Activated T-cell treated with anti-CD3 and anti-CD28 coated beads, Interleukin-2, amount 50 U/mL, for 48 hours (primary cell): ENCODE results near the gene NAT16.

Source experiments
- DNase-seq, 2 experiments: peaks; one replicate each; pipeline ENCODE4 v3.0.0-alpha.2; 2020

Gene NAT16

DNA sequence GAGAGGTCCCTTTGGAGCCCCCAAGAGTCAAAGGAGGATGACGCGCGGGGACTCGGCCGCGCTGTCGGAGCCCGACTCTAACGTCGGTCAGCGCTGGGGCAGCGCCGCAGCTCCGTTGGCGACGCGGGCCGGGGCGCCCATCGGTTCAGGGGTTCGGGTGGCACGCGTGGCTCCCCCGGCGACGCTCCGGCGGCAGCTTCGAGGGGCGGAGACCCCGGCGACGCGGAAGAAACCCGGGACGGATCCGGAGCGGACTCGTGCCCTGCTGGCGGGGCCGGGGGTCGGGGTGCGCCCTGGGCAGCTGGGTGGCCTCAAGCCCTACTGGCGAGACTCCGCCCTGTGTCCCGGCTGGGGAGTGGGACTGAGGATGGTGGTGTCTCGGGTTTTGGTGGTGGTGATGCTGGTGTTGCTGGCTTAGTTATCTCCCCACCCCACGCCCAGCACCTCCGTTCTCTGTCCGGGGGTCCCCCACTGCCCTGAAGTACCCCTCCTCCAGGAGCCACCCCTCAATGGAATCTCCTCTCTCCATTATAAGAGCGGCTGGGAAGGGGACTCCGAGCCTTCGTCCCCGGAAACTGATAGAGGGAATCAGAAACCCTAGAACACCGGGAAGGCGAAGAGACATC, at the start of gene NAT16:
Gene NAT16, minus strand, starts transcription at position 164 of the 626 bp plus-strand sequence. CDS start 5,486 bp downstream, outside the sequence.
- DNase-seq: no peak

DNA sequence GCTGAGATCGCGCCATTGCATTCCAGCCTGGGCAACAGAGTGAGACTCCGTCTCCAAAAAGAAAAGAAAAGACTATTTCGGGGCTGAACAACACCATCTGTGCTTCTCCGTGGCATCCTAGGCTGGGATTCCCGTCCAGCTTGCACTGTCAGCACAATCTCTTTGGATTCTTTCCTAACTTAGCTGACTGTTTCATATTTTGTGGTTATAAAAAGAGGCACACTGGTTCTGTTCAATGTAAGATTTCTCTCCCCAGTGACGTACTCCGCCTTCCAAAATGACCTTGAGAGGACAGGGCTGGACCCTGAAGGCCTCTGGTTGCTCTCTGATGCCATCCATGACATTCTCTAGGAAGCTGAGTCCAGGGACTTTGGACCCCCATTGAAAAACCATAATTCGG, 46.6 kb upstream of the NAT16 start:
- no peak for DNase-seq

DNA sequence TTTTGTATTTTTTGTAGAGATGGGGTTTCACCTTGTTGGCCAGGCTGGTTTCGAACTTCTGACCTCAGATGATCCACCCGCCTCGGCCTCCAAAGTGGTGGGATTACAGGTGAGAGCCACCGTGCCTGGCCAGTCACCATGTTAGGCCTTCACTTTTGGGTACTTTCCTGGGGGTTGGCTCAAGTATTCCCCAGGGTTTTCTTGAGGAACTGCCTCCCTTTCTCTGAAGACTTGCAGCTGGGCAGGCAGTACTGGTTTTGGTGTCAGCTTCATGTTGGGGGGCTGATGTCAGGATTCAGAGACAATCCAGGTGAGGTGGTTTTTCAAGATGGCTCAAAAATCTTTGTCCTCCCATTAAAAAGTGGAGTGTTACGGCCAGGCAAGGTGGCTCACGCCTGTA, 45.6 kb upstream of the NAT16 start:
- no peak for DNase-seq

DNA sequence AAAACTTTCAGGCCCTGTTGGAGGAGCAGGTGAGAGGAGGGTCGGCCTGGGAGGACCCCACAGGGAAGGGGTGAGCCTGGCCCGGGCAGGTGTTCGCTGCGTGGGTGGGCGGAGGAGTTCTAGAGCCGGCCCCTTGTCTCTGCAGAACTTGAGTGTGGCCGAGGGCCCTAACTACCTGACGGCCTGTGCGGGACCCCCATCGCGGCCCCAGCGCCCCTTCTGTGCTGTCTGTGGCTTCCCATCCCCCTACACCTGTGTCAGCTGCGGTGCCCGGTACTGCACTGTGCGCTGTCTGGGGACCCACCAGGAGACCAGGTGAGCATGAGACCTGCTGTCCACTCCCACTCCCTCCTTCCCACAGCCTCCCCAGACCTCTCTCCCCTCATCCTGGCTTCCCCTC, 43.4 kb upstream of the NAT16 start:
- DNase-seq: no peak

DNA sequence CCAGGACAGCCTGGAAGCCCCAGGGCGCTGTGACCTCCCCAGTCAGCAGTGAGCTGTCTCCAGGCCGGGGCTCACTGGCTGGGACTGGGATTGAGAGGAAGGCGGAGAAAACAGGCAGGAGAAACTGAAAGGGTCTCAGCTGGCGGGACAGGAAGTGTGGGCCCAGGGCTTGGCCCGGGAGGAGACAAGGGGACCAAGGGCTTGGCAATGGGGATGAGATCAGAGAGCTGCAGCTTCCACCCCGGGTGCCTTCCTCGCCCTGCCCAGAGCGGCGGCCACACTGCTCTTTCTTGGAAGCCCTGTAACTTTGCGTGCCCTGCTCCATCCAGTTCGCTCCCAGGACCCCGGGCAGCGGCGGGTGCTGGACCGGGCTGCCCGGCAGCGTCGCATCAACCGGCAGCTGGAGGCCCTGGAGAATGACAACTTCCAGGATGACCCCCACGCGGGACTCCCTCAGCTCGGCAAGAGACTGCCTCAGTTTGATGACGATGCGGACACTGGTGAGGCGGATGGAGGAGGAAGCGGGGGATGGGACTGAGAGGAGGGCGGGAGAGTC, 42.3 kb upstream of the NAT16 start:
- no peak for DNase-seq

DNA sequence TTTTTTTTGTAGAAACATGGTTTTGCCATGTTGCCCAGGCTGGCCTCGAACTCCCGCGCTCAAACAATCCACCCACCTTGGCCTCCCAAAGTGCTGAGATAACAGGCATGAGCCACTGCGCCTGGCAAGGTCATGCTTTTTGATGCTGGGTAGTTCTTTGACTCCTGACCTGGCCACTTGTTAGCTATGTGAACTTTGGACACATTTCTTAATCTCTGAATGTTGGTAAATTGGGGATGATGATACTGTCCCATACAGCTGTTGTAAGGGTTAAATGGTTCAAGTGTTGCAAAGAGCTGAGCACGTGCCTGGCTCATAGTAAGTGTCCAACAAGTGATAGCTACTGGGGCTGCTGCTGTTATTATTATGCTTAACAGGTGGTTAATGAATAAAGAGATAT, 40.2 kb upstream of the NAT16 start:
- no peak for DNase-seq

DNA sequence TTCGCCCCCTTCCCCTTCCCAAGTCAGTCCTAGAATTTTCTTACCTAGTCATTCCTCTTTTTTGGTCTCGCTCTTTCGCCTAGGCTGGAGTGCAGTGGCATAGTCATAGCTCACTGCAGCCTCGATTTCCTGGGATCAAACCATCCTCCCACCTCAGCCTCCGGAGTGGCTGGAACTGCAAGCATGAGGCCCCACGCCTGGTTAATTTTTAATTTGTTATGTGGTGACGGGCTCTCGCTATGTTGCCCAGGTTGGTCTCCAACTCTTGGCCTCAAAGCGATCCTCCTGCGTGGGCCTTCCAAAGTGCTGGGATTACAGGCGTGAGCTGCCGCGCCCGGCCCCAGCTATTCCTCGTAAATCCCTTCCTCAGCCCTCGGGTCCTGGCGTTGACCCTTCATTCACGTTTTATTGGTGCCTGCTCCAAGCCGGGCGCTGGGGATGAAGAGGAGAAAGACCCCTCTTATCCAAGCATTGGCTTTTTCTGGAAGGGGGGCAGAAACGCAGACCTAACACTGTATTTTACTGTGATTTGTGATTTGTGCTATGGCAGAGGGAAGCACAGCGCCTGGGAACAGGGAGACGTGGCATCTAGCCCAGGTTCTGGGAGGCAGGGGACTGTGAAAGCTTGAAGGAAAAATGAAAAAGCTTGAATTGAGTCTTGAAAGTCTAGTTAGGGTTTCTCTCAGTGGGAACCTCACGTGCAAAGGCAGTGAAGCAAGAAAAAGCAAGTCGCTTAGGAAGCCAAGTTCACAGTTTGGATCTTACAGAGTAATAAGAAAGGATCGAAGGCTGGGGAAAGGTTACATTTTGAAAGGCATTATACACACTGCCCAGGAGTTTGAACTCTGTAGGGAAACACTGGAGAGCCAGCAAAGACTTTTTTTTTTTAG, 38.4 kb upstream of the NAT16 start:
- no peak for DNase-seq

DNA sequence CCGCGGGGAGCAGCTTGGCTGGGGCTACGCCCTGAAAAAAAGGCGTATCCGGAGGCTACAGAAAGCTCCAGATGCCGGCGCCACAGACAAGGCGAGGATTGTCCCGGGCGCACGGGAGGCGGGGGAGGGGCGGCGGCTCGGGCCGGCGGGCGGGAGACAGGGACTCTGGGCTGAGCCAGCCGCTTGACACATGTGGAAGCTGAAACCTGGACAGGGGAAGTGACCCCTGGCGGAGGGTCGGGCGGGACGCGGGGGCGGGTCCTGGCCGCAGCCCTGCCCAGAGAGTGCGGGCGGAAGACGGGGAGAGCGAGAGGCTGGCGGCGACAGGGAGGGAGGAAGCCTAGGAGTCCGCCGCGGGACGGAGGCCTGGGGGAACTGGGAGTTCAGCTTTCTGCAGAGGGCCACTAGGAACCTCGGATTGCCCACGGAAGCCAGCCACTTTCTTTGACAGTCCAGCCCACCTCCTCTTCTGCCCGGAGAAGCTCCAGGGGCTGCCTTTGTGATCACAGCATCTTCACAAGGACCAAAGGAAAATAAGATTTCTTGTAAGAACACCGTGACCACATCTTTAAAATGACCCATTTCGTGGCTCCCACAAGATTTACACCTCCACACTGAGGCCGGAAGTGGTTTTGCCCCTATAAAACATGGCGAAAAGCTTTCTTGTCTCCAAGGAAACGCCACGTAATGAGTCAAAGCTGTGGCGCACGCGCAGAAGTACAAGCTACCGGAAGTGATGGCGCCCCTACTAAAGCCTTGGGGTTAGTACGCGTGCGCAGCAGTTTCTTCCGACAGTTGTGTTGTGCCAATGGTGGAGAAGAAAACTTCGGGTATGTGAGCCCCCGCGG, 37.5 kb upstream of the NAT16 start, which contains the start of the genes PLOD3 and ZNHIT1:
Gene PLOD3, minus strand, starts transcription at position 194 of the 848 bp plus-strand sequence. CDS start 307 bp downstream, outside the sequence.
Gene ZNHIT1, plus strand, starts transcription at position 778 of the 848 bp plus-strand sequence. Its CDS starts 31 bp downstream, at position 809.
- peak; percentile 96 to 97 for DNase-seq

DNA sequence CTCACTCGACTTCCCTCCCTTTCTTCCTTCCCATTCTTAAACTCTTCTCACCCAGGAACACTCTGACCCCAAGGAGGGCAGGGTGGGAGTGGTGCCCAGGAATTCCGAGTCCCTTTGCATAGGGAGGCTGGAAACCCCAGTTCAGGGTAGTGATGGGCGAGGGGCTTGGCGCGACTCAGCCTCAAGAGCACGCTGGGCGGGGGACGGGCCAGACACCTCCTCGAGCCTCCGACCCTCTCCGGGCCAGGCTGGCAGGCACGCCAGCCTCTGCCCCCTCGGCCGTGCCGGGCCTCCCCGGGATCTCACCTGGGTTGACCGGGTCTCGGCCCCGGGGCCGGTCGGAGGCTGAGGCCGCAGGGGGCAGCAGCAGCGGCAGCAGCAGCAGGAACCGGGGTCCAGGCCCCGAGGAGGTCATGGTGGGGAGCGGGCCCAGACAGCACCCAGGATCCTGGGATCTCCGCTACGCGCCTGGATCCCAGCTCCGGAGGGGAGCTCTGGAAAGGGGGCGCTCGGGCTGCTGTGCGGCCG, 36.8 kb upstream of the NAT16 start:
- DNase-seq: peak in 1 of 2 experiments; percentile 36

DNA sequence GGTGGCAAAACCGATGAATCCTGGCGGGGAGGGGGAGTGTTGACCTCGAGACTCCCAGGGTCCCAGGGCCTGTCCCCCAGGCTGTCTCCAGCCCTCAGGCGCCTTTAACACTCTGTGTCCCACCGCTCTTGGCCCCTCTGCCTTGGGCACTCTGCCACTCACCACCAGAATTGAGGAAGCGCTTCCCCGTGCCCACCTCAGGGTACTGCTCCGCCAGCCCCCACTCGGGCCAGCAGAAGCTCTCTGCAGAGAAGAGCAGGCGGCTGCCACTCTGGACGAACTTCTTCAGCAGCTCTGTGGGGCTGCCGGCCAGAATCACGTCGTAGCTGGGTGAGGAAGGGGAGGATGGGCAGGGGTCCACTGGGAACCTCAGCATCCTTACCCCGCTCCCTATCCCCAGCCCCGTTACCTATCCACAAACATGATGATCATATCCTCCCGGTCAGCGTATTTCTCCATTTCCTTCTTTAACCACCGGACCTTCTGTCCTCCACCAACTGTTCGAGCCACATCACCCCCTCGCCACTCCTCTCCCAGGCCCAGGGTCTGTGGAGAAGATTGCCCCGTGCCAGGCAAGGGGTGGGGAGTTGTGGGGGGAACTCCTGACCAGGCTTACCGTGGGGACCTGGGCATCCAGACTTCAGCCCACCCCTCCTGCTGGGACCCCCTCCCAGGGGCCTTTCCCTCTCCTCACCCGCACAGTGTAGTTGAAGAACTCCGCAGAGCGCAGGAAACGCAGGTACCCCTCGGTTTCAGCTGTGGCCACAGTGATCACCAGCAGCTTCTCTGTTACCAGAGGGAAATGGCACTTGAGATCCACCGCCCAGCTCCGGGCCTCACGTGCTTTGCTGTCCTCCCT, 36.1 kb upstream of the NAT16 start:
- no peak for DNase-seq

DNA sequence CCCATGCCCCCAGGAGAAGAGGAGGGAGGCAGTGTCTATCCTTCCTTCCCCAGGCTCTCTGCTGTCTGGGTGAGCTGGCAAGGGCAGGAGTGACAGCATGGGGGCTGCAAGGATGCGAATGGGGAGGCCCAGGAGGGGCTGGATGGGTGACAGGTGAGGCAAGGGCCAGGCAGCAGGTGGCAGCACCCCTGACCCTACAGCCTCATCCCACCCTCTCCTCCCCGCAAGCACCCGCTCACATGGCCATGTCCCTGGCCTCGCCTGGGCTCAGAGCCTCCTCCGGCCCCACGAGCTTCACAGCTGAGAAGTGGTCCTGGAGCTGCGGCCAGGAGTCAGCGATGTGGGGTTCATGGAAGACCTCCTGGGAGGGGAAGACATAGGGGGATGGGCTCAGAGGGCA, 31.9 kb upstream of the NAT16 start:
- no peak for DNase-seq

DNA sequence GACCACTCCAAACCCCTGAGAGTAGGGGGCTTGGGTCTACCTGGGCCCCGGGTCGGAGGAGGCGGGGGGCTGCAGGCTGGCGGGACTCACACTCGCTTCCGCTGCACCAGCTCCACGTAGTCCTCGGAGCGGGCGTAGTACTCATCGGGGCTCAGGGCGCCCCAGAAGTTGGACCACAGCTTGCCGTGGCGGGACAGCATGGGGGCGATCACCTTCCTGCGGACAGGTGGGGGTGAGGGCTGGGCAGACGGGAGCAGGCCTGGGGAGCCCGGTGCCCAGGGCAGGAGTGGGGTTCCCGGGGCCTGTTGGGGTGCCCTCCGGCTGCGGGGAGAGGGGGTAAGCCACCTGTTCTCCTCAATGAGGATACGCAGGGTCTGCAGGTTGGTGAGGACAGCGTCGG, 31.4 kb upstream of the NAT16 start:
- no peak for DNase-seq

DNA sequence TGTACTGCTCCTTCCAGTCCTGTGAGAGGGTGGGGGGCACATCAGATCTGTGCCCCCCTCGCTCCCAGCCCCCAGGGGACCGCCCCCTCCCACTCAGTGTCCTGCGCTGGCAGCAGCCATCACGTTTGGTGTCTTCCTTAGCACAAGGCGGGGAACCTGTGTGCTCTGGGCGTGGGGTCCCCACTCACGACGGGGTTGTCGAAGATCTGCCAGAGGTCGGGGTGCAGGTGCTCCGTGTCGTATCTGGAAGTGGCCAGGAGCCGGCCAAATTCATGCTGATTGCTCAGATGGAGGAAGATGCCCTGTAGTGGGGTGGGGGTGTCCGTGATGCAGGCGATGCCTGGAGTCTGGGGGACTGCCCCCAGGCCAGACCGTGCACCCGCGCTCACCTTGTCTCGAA, 30.1 kb upstream of the NAT16 start:
- DNase-seq: no peak

DNA sequence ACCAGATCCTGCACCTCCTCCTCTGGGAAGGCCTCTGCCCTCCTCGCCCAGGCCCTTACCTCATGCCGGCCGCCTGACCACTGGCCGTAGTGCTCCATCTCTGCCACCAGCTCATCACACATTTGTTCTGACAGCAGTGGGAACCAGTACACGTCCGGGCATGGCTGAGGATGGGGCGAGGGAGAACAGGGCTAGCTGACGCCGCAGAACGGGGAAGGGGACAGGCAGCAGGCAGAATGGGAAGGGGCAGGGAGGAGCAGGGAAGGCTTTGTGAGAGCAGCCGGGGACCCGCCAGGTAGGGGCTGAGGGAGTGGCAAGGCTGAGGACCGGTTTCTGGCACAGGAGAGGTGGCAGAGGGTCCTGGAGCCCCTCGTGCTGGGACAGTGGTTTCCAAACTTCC, 28.7 kb upstream of the NAT16 start:
- DNase-seq: no peak

DNA sequence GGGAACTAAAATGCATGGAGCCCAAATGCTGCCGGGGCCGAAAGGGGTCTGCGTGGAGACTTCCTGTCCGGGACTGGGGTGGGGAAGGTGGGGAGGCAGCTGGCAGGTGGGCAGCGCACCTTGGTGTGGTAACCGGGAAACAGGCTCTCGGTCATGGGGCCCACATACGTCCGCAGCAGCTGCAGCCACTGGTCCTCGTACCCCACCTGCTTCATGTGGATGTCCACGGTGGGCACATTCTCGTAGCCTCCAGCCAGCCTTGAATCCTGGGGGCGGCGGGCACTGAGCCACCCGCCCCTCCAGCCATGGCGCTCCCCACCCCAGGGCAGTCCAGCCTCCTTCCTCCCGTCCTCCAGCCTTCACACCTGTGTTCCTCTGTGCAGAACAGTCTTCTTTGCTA, 27.4 kb upstream of the NAT16 start:
- DNase-seq: no peak

DNA sequence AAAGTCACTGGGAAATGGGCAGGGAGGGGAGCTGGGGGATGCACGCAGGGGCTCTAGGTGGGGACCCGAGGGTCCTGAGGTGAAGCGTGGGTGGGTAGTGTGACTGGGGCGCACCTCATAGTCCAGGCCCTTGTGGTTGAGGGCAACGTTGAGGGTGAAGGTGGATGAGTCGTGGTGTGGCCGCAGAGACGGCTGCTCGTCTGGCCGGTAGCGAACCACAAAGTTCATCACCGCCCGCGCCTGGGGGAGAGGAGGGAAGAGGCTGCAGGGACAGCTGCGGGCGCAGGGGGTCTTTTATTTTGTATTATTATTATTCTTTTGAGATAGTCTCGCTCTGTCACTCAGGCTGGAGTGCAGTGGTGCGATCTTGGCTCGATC, 26.6 kb upstream of the NAT16 start:
- no peak for DNase-seq

DNA sequence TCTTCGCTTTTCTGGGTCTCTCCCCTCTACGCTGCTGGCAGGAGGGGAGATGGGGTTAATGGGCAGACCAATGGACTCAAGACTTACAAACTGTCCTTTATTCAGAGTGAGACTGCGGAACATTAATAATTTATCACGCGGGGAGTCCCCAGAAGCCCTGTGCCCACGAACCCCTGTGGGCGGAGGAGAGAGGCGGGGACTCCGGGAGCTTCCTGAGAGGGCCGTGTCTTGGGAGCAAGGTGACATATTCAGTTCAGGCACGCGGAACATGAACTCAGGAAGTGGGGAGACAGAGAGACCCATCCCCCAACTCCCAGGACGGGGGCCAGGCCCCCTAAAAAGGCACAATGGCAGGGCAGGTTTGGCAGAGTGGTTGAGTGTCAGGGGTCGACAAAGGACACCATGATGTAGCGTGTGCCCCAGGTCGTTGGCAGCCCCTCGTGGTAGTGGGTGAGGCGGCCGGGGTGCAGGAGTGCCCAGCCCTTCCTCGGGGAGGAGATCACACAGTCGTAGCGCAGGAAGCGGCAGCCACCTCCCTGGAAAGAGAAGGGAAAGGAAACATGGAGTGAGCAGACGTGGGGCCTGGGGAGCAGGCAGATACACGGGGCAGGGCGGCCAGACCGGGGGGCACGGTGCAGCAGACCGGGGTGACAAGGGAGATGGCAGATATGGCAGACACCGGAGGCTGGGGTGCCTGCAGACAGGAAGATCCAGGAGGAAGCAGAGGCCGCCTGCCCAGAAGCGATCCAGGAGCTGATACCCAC, 26.0 kb upstream of the NAT16 start:
- DNase-seq: no peak

DNA sequence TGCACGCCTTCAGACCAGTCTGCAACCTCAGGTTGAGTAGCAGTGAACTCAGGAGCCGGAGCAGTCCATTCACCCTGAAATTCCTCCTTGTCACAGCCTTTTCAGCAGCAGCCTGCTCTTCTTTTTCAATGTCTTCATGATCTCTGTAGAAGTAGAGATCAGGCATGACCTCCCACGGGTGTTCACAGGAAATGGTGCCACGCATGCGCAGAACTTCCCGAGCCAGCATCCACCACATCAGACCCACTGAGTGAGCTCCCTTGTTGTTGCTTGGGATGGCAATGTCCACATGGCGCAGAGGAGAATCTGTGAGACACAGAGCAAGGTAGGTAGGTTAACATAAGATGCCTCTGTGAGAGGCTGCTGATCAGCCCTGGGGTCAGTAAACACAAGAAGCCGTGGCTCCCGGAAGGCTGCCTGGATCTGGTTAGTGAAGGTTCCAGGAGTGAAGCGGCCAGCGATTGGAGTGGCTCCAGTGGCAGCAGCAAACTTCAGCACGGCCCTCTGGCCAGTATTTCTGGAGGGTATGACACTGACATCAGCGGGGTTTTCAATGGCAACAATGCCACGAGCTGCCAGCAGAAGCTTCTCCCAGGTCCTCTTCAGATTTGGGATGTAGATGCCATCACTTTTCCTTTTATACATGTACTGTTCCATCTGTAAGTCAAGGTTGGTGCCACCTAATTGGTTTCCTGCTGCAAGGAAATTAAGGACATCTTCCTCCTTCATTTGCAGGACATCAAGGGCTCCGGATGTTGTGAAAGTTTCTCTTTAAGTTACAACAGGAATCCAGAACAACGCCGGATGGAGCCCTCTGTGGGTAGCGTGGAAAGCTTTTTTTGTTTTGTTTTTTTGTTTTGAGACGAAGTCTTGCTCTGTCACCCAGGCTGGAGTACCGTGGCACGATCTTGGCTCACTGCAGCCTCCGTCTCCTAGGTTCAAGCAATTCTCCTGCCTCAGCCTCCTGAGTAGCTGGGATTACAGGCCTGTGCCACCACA, 23.9 kb upstream of the NAT16 start:
- peak; percentile 31 for DNase-seq

DNA sequence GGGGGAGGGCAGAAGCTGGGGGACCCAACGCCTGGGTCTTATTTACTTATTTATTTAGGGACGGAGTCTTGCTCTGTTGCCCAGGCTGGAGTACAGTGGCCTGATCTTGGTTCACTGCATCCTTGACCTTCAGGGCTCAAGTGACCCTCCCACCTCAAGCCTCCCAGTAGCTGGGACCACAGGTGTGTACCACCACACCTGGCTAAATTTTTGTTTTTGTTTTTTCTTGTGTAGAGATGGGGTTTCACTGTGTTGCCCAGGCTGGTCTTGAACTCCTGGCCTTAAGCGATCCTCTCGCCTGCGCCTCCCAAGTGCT, 22.5 kb upstream of the NAT16 start:
- DNase-seq: no peak
